LNCAP (cell line): ENCODE data around the gene PAMR1.

Source experiments
- CTCF ChIP-seq: fragments of 450-650 bp; IDR thresholded peaks from 2 replicates; pipeline ENCODE4 v1.5.1; 2017; ENCODE audit warnings: mild to moderate bottlenecking

The PAMR1 gene

DNA sequence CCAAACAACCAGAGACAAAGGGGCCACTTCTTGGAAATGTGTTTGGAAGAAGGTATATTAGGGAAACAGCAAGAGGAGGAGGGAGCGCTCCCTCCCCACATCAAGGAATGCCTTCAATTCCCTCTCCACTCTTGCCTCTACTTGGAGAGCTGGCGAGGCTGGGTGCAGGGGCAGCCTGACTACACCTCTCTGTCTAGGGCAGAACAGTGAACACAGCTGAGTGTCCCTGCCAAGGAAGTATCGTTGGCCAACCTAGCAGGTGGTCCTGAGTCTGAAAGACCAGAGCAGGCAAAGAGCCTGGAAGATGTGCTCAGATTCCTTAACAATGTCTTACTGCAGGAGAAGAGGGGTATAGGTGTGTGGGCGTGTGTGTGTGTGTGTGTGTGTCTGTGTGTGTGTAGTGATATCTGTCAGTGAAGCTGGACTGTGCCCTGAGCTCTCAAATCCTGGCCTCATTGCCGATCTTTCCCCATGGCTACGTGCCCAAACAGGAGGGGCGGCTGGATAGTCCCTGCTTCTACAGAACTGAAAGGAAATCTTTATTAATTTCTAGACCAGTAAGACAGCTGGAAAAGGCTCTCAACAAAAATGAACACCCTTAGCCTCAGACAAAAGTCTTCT is 46.8 kb downstream of the PAMR1 start:
- no peak for TF ChIP-seq CTCF

- TF ChIP-seq CTCF, result no peak
Measured at GRCh38 chr11:35477901-35478300, 47.5 kb downstream of the PAMR1 start.

DNA sequence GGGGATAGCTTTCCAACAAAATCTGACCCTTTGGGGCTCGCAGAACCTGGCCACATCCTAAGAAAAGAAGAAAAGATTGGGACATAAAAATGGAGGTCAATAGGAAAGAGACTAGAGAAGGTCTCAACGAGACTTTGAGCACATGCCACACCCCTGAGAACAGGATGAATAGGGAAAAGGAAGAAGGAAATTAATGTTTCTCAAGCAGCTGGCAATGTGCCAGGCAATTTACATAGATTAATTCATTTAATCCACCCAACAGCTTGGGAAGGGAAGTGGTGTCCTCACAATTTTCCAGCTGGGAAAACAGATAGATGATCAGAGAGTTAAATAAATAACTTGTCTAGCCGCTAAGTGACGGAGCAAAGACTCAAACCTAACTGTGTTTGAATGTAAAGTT is 50.7 kb downstream of the PAMR1 start:
- no peak for TF ChIP-seq CTCF

DNA sequence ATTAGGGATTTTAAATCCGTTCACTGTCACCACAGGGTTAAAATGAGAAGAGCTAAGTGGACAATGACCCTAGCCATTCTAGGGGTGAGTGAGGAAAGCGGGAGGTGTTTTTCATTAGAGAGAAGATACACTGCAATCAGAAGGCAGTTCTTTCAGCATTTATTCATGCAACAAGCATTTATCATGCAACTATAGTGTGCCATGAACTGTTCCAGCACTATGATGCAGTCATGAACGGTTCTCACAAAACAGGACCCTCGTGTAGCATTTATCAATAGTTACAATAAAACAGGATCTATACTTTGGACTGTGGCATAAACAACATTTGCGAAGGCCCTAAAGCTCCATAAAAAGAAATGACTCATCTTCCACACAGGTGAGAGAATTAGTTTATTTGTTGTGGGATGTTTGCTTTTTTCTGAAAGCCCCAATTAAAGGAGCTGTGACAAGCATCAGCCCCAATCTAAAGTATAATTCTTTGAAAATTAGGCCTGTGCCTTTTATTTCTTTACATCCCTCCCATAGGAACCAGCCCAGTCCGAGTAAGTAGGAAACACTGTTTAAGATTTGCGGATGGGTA is 51.5 kb downstream of the PAMR1 start:
- no peak for TF ChIP-seq CTCF

GRCh38 chr11:35470616-35471015 is 54.8 kb downstream of the PAMR1 start:
- no peak for TF ChIP-seq CTCF

DNA sequence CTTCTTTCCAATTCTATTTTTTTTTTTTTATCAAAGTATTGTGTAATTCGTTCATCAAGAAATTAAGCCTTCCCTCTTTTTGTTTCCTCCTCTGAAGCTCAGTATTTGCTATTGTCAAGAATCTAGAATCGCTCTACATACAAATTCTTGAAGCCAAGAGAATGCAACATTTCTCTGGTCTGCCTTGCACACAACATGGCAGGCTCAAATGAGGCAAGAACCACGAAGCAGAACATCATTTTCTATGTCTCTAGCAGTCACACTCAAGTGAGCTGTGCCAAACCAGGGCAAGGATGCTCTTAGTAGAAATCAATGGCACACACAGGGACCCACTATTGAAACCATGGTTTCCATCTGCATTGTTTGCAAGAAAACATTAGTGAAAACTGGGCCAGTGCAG is 59.4 kb downstream of the PAMR1 start:
- no peak for TF ChIP-seq CTCF

DNA sequence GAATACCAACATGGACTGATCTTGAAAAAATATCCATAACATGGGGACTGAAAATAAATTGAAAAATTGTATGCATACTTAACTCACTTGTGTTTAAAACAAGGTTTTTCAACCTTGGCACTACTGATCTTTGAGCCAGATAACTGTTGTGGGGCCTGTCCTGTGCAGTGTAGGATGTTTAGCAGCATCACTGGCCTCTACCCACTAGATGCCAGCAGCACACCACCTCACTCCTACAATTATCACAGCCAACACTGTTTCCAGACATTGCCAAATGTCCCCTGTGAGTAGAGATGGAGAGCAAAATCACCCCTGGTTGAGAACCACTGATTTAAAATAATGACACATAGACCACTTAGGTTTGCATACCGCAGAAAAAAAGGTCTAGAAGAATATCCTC is 61.1 kb downstream of the PAMR1 start:
- TF ChIP-seq CTCF, result no peak

- TF ChIP-seq CTCF, result no peak
Measured at GRCh38 chr11:35463331-35463751, 62.1 kb downstream of the PAMR1 start.
